Measurements from ENCODE around the gene SLC37A3.
"Not testable (repeated sequence)": the region's sequence is repeated elsewhere in the genome, so short reads cannot be mapped to it uniquely, and the experiment has no call there.

The SLC37A3 gene

GRCh38 chr7:140397784-140398750 lies at the start of gene SLC37A3:
SLC37A3 (minus strand) TSS chr7:140398530; CDS start chr7:140382526, 16,004 bp downstream.
- DNase-seq, result peak; percentile 56

GRCh38 chr7:140447841-140448240 lies 49.5 kb upstream of the SLC37A3 start:
- DNase-seq, result no peak

GRCh38 chr7:140446467-140446866 lies 48.1 kb upstream of the SLC37A3 start:
- DNase-seq, result no peak

GRCh38 chr7:140441519-140441918 lies 43.2 kb upstream of the SLC37A3 start:
- DNase-seq, result no peak

GRCh38 chr7:140440593-140440992 lies 42.3 kb upstream of the SLC37A3 start:
- DNase-seq, result no peak

GRCh38 chr7:140439359-140439758 lies 41.0 kb upstream of the SLC37A3 start:
- DNase-seq, result no peak

GRCh38 chr7:140435252-140435895 lies 37.0 kb upstream of the SLC37A3 start:
- DNase-seq, result no peak

- no peak for DNase-seq
Observed at GRCh38 chr7:140433396-140433795, 35.1 kb upstream of the SLC37A3 start.

- no peak for DNase-seq
Observed at GRCh38 chr7:140426130-140426529, 27.8 kb upstream of the SLC37A3 start.

- no peak for DNase-seq
Observed at GRCh38 chr7:140425718-140426117, 27.4 kb upstream of the SLC37A3 start.

GRCh38 chr7:140423501-140423900 lies 25.2 kb upstream of the SLC37A3 start:
- no peak for DNase-seq

GRCh38 chr7:140421521-140421920 lies 23.2 kb upstream of the SLC37A3 start:
- DNase-seq, result no peak

GRCh38 chr7:140418653-140419052 lies 20.3 kb upstream of the SLC37A3 start:
- DNase-seq, result no peak

- DNase-seq, result peak; percentile 37
Observed at GRCh38 chr7:140418156-140418472, 19.8 kb upstream of the SLC37A3 start.

GRCh38 chr7:140417456-140418155 lies 19.3 kb upstream of the SLC37A3 start:
- DNase-seq, result peak; percentile 87

GRCh38 chr7:140416560-140416959 lies 18.2 kb upstream of the SLC37A3 start:
- DNase-seq, result no peak

GRCh38 chr7:140415816-140416215 lies 17.5 kb upstream of the SLC37A3 start:
- not testable (repeated sequence) for DNase-seq

- DNase-seq, result no peak
Observed at GRCh38 chr7:140415361-140415760, 17.0 kb upstream of the SLC37A3 start.

GRCh38 chr7:140404565-140405065 lies 6.3 kb upstream of the SLC37A3 start:
- DNase-seq, result peak; percentile 34

GRCh38 chr7:140403878-140404564 lies 5.7 kb upstream of the SLC37A3 start, which contains the start of gene RAB19:
RAB19 (plus strand) TSS chr7:140404058; CDS start chr7:140407647, 3,589 bp downstream.
- DNase-seq, result no peak

- DNase-seq, result no peak
Observed at GRCh38 chr7:140402178-140402835, 4.0 kb upstream of the SLC37A3 start.

- DNase-seq, result no peak
Observed at GRCh38 chr7:140400381-140400780, 2.1 kb upstream of the SLC37A3 start.
